Measurements from ENCODE around the gene PLEKHH1. TPM values are rescaled to one million over a fixed set of nuclear protein-coding genes. Genes with fewer than 3 reads are reported as not detected.

PLEKHH1 gene
- total RNA-seq, 1 donor from 2014 or later: 1.0 TPM

DNA sequence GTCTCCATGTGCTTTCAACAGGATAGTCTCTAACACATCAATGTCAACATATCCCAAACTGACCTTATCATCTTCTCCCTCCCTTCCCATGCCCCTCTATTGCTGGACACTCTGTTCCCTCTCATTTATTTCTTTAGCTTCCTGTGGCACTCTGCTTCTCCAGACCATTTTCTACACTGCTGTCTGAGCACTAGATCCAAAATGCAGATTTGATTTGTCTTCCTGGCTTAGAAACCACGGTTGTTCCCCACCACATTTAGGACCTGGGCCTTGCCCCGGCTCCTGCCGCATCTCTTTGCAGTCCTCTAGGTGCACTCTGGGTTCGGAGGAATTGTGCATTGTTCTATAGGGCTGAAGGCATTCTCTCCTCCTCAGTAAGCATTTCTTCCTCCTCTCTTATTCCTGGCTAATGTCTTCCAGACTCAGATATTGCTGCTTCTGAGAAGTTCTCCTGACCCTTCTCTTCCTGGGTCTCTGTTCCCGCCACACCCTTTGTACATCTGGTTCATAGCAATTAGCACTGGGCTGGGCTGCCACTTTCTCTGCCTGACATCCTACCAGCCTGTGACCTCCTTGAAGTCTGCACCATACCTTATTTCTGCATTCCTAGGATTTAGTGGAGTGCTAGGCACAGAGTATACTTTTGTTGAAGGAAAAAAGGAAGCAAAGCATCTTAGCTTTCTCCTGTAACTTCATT lies 100.5 kb downstream of the PLEKHH1 start:
- DNase-seq: no peak

DNA sequence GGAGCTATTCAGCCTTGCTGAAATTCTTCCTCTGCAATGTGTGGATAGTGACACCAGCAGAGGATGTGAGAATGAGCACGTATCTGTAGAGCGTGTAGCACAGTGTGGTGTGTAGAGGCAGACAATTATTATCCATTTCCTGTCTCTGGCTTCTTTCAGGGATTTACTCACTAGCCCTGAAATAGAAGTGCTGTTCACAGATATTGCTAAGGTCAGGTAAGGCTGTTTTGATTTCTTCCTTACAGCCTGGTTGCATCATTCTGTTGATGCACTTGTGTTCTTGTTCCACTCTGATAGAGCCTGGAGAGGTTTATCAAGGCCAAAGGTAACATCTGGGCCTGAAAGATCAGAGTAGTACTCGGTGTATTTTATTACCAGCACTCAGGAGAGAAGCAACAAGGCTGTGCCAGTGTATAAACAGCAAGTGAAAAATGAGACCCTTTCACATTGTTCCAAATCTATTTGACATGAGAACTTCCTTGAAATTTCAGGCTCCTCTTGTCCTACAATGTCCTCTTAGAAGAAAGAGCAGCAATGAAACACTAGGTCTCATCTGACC lies 103.3 kb downstream of the PLEKHH1 start:
- DNase-seq: peak; percentile 25

DNA sequence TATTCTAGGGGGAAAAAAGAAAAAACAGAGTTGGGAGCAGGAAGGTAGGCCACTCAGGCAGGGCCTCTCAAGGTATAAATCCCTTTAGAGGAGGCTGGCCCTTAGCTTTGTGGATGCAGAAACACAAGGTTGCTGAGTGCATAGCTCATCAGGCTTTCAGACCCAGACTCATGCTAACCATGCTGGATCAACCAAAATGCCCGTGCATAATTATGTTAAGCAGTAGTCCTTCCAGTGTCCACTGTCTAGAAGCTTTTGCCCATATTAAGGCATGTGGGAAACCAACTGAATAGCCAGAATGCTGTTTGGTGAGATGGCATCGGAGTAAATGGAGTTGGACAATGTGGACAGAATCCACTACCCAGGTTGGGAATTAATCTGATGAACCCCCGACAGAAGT lies 105.6 kb downstream of the PLEKHH1 start:
- no peak for DNase-seq

Other genes starting within 250 kb of the PLEKHH1 start
- gene ATP6V1D, start 173.5 kb upstream of the PLEKHH1 start, total RNA-seq: 68.4 and 84.6 TPM in 2 replicates
- gene EIF2S1, start 173.0 kb upstream of the PLEKHH1 start, total RNA-seq: 281 and 287 TPM in 2 replicates
- gene PLEK2, start 121.1 kb upstream of the PLEKHH1 start, total RNA-seq: 1.4 TPM in 2 replicates
- gene TMEM229B, start 44.6 kb upstream of the PLEKHH1 start, total RNA-seq: 1.1 and 1.4 TPM in 2 replicates
- 10.9 and 11.7 TPM in 2 replicates for gene PIGH, start 67.0 kb downstream of the PLEKHH1 start, total RNA-seq
- 39.5 and 61.5 TPM in 2 replicates for gene ARG2, start 86.6 kb downstream of the PLEKHH1 start, total RNA-seq
- 50.2 and 61.8 TPM in 2 replicates for gene VTI1B, start 141.3 kb downstream of the PLEKHH1 start, total RNA-seq
- gene RDH11, start 162.5 kb downstream of the PLEKHH1 start, total RNA-seq: 91.9 and 113 TPM in 2 replicates
- gene RDH12, start 168.6 kb downstream of the PLEKHH1 start, total RNA-seq: not detected in 2 replicates

Measured in dermis blood vessel endothelial cell (primary cell).